RKO (cell line): ENCODE data around the gene CRYGA.

Experiments
- DNase-seq: peaks from one replicate; pipeline ENCODE4 v3.0.0-alpha.2; 2016; ENCODE audit warnings: low spot score

The CRYGA gene, protein sequence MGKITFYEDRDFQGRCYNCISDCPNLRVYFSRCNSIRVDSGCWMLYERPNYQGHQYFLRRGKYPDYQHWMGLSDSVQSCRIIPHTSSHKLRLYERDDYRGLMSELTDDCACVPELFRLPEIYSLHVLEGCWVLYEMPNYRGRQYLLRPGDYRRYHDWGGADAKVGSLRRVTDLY

DNA sequence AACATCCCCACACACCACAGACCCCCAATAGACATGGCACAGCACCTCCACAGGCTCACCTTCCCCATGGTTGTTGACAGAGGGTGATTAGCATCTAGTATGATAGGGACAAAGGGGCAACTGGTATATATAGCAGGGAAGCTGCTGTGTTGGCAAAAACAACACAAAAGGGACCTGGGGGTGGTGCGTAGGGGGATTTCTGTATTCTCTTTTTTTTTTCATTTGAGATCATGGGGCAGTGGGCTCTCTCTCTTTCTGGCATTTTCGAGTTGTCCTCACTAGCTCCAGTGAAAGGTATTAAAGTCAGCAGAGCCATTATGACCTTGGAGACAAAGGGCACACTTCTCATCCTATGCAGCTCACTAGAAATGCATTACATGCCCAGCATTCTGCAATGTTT is at the start of gene CRYGA:
TSS of gene CRYGA (minus strand) at position 101 of the 400 bp plus-strand sequence. CDS start at position 68, 33 bp downstream.
- DNase-seq: no peak

DNA sequence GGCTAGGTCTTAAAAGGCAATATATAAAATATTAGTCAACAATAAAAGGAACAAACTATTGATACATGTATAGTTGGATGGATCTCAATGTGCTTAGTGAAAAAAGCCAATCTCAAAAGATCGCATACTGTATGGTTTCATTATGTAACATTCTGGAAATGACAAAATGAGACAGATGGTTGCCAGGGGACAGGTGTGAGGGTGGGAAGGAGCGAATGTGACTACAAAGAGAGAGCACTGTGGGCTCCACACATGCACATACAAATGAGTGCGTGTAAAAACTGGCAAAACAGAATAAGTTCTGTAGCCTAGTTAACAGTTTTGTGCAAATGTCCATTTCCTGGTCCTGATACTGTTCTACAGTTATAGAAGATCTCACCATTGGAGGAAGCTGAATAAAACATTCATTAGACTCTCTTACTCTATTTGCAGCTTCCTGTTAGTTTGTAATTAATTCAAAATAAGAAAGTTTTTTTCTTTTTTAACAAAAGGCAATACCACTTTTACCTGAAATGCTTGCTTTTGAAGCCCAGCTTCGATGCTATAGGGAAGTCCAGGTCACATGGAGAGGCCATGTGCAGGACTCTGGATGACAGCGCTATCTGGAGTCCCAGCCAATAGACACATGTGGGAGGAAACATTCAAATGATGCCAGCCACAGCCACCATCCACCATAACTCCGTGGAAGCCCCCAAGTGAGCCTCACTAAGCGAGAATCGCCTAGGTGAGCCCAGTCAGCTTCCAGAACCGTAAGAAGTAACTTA is 47.5 kb upstream of the CRYGA start:
- DNase-seq: no peak

GRCh38 chr2:208208335-208209085 is 45.1 kb upstream of the CRYGA start:
- no peak for DNase-seq

- DNase-seq: no peak
These were observed 44.4 kb upstream of the CRYGA start for GRCh38 chr2:208207769-208208168.

DNA sequence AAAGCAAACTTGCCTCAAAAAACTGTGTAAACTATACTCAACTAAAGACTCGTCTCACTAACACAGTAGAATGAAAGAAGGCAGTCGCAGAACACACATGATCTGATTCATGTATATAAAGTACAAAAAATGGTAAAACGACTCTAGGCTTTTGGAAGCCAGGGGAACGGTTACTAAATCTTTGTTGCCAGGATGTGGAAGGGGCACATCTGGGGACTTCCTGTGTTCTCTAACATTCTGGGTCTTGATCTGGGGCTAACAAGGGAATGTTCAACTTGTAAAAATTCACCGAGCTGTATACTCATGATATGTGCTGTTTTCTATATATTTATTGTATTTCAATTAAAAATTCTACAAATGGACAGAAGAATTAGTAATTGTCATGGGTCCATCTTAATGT is 40.8 kb upstream of the CRYGA start:
- no peak for DNase-seq

DNA sequence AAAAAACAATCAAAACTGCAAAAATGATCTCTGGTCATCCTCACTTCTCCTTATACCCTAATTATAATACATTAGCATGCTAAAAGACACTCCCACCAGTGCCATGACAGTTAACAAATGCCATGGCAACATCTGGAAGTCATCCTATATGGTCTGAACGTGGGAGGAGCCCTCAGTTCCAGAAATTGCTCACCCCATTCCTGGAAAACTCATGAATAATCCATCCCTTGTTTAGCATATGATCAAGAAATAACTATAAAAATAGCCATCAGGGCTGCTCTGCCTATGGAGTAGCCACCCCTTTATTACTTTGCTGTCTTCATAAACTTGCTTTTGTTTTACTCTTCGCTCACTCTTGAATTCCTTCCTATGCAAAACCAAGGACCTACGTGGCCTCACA is 32.1 kb upstream of the CRYGA start:
- DNase-seq: no peak

GRCh38 chr2:208192611-208193236 is 29.3 kb upstream of the CRYGA start:
- DNase-seq: no peak

DNA sequence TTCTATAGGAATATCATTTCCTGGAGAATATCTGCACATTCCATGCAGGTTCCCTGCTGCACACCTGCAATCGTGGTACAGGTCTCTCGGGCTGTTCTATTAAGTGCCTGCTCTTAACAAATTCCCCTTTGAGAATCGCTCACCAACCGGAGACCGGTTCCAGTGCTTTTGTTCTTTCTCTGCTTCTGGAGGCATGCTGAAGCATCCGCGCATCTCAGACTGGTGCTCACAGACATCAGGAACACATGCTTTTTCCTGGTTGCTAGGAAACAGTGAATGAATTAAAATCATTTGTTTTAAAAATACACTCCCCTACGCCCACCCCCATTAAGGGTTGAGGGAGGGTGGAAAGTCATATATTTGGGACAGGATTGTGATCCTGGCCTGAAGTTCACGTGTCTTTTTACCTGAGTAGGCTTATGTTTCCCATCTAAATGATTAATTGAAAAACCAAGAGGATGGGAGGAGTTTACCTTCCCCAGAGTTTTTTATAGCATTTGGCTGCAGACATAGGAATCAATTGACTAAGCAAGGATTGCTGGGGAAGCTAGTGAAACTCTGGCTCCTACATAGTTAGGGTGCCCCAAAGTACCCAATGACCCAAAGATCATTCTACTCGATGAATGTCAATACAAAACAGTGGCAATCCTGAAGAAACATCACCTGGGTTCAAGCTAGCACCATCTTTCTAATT is 26.6 kb upstream of the CRYGA start, which contains the start of gene C2orf80:
TSS of gene C2orf80 (minus strand) at position 221 of the 694 bp plus-strand sequence. CDS start 3,044 bp downstream, outside the sequence.
- DNase-seq: no peak

- DNase-seq: no peak
These were observed 25.9 kb upstream of the CRYGA start for GRCh38 chr2:208189069-208189809.

DNA sequence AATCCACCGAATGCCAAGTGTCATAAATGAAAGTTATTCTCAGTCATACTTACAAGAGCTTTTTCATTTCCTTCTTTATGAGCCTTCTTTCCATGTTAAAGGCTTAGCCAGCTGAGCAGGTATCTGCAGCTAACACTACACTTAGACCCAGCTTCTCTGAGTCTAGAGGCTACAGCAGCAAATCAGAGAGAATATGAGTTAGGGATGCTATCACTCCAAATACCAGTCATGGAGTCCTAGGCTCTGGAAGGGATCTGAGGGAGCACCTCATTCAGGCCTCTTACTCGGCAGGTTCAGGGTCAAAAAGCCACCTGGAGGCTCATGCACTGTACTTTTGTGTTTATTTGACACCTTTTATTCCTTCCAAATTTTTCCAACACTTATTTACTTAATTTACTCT is 23.5 kb upstream of the CRYGA start:
- DNase-seq: no peak

GRCh38 chr2:208186465-208186864 is 23.1 kb upstream of the CRYGA start:
- DNase-seq: no peak

DNA sequence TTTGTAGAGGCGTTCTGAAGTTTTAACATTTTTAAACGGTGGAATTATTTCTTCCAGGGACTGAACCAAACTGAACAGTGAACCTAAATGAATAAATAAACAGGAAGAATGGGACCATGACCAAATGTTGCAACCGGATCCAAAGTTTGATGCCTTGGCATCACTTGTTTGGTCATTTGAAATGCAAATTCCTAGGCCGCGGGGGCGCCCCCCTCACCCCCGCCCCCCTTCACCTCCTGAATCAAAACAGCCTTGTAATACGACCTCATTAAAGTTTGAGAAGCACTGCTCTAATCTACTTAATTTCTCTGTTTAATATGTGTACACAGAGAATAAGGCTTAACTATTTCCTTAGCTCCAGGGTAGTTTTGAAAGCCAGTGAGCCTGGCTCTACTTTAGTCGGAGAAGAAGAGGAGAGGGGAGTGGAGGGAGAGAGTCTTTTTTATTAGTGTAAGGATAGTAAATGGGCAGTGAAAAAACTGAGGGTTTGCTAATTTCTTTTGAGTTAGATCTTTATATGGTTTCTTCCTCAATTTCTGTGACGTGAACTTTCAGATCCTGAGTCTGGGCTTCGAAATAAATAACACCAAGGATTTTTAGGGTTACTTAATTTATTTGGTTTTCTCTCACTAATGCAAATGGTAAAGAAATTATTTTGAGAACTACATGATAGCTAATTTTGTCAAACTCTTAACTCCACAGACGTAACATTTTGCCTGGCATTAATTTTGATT is 20.8 kb upstream of the CRYGA start:
- no peak for DNase-seq

DNA sequence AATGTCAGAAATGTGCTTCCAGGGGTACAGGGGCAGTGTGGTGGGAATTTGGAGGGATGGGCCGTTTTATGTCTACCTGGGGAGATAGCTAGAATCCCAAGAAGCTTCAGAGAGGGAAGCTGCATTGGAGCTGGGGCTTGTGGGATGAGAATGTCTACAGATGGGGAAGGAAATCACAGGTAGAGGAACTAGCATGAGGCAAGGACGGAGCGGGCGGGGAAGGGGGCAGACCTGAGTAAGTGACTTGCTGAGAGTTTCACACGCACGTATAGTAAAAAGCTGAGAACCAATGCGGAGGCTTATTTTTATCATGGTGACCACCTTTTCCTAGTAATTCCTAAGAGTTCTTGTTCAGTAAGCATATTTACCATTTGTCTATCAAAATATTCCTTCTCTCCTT is 20.1 kb upstream of the CRYGA start:
- no peak for DNase-seq

DNA sequence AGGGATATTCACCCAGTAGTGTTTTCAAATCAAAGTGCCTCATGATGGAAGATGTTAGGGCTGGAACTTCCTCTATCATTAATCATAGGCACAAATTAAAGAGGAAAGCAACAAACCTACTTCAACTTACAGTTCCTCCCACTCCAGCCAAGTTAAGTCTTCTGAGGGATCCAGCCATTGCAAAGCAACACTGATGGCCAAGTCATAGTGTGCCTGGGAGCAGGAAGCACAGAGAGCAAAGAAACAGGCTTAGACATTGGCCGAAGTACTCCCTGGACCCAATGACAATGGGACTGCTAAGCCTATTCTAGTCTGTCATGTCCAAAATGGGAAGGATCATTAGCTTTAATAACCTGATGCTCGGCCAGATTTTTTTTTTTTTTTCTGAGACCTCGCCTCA is 19.4 kb upstream of the CRYGA start:
- no peak for DNase-seq

DNA sequence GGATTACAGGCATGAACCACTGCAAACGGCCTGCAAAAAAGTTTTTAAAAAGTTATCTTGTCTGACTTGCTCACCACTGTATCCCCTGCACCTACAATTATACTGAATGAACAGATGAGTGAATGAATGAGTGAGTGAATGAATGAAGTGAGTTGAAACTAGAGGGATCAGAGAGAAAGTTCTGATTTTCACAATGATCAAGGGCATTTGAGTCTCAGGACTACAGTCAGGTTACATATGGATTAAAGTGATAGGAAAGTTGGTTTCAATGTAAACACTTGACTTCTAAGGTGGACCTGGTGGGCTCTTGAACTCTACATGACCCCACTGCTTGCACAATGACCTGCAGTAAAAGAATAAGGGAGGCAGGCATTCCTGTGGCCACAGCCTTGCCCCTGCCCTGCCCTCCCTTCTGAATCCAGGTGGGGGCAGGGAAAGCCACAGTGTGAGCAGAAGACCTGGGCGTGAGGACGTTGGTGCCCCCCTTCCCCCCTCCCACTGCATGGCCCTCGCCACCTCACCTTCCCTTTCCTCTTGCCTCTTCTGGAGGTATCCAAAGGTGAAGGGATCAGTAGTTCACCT is 15.7 kb upstream of the CRYGA start:
- DNase-seq: no peak

DNA sequence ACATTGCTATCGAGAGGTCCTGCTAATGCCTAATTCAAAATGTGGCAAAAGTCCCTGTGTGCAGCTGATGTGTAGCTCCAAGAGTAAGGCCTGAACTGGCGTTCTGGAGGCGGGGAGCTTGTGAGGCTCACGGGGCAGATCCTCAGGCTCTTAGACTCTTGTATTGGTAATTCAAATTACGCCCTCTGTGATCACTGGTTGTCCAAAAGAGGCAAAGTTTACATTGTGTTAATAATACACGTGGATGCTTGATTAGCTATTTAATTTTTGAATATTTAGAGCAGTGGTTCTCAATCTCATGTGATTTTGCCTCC is 12.4 kb upstream of the CRYGA start:
- DNase-seq: no peak

GRCh38 chr2:208175069-208175839 is 11.9 kb upstream of the CRYGA start:
- DNase-seq: peak; percentile 87

GRCh38 chr2:208174144-208174543 is 10.8 kb upstream of the CRYGA start:
- no peak for DNase-seq

GRCh38 chr2:208172125-208172524 is 8.7 kb upstream of the CRYGA start:
- no peak for DNase-seq
